DMS114 treated with DMSO at 0.1 percent for 48 hours (cell line): ENCODE data around the gene ADCY1.

ENCODE experiments used
- DNase-seq: peaks from one replicate; lab custom pipeline; 2025; ENCODE audit not compliant: unreplicated experiment; lab: John Stamatoyannopoulos, UW

The ADCY1 gene

DNA sequence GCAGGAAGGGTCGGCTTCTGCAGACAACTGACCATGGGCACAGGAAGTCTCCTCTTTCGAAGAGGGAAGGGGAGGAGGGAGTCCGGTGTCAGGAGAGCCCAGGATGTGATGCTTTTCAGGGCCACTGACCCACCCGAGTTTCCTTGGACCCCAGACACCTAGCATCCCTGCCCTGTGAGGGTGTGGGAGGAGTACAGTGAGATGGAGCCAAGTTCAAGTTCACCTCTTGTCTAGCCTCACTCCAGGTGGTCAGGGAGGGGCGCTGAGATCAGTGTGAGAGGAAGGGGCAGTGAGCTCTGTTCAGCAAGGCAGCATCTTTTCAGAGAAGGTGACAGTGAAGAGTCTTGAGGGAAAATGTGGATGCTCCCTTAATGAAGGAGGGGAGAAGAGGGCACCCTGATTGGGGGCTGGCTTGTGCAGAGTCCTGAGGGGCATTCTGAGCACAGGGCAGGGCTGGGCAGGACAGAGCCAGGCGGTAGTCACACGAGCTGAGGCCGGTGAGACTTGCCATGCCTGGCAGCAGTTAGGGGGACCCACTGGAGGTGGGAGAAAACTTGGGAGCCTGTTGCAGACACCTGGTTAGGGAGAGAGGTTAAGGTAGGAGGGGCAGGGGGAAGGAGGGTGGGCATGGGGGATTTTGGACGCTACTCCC, 49.7 kb downstream of the ADCY1 start:
- no peak for DNase-seq

DNA sequence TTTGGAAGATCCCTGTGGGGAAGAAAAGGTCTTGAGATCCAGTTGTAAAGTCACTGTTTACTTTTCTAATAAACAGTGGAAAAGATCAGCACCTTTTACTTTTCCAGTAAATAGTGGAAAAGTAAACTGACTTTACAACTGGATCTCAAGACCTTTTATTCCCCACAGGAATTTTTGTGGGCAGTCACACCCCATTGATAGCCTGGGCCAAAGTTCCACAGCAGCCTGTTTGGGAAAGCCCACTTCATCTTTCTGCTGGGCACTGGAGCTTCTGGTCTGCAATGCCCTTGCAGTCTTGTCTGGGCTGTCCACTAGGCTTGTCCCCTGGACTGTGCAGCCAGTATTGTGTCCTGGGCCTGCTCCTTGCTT, 50.2 kb downstream of the ADCY1 start:
- no peak for DNase-seq

DNA sequence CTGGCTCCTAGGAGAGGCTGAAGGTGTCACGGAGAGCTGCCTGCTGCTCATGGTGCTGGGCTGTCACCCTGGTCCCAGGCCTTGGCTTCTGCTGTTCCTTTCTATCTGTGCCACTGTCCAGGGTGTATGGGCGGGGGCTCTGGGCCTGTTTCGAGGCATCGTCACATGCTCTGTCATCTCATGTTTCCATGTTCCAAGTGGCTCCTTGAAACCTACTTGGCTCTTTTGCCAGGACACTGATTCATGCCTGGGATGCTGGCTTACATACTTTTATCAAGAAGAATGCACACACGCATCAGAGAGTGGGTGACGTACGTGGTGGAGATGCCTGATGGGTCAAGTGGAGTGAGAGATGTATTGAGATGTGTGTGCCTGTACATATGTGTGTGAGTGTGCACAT, 50.9 kb downstream of the ADCY1 start:
- no peak for DNase-seq

DNA sequence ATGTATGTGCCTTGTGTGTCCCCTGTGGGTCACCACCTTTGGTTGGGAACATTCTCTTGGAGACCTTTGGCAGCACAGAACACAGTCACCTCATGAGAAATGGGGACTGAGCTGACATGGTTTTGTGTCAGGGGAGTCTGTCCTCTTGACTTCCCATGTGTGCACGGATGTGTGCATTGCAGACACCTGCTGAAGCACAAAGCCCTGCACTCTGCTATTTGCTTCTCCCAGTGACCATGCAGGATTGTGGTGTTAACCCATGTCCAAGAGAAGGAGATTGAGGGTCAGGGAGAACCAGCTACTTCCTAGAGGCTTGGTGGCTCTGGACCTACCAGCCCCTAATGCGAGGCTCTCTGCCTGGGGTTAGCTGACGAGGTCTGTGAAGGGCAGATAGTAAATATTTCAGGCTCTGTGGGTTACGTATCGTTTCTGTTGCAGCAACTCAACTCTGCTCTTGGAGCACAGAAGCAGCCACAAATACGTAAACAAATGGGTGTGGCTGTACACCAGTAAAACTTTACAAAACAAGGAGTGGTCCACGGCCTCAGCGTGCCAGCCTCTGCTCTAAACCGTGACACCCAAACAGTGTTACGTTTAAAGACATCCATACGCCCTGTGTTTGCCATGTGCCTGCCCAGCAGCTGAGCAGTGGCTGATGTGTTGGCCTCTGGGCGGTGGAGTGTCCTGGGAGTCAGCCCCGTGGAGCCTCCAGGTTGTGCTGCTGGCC, 51.7 kb downstream of the ADCY1 start:
- DNase-seq: no peak

DNA sequence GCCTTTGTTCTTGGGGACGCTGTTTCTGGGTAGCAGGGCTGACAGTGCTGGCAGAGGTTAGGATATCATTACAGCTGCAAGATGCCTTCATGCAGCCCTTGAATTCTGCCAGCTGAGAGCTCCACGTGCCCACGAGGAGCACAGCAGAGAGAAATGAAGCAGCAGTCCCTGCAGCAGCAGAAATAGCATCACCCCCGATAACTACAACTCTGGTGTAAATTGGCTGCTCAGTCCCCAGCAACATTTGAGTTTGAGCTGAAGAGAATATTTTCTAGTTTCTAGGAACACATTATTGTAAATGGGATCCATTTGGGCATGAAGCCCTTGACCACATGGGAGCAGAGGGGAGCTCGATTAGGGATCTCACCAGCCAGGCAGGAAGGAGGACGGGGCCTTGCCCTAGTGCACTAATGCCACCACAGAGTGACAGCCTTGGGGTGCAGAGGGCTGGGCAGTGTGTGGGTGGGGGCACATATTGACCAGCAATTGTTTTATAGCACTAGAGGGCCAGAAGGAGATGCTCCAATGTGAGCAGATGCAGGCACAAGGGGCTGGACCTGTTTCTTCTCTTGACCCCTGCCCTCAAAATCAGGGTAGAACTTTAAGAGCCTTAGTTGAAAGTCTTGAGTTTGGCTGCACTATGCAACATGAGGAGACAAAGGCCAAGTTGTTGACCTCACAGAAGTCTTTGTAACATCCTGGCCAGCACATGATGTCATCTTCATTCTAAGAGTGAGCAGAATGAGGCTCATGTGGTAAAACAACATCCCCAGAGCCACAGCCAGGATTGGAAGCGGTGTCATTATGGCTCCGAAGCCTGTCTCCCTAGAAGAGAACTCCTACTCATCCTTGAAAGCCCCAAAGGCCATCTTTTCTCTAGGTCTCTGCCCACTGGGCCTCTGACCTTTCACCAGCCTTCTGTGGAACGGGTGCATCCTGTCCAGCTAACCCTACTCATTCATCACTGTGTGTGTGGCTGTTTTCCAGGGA, 52.6 kb downstream of the ADCY1 start:
- no peak for DNase-seq

DNA sequence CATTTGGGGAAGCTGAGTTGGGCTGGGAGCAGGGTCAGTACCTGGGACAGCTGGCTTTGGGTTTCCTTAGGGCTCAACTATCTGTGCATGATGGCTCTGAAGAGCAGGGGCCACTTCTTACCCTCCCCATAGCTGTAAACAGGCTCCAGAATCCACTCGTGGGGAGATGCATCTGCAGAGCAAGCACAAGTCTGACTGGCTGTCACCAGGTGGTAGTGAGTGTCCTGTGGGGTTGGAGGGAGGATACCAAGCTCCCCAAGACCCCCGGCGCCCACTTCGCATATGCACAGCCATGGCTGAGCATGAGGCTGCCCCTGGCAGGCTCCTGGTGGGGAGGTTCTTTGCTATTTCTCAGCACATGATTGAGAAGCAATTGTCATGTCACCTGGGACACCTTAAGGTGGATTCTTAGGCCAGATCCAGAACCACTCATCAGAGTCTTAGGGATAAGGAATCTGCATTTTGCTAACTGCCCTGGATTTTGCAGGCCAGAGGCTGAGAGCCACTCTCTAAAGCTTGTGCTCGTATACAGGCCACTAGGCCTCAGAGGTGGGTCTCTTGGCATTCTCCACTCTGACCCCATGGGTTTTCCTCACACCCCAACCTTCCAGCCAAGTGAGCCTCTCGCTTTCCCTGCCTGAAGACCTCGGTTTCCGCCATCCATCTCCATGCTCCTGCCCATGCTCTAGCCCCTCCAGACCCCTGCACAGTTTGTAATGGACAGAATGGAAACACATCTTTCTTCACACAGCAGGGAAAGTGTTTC, 53.7 kb downstream of the ADCY1 start:
- no peak for DNase-seq

DNA sequence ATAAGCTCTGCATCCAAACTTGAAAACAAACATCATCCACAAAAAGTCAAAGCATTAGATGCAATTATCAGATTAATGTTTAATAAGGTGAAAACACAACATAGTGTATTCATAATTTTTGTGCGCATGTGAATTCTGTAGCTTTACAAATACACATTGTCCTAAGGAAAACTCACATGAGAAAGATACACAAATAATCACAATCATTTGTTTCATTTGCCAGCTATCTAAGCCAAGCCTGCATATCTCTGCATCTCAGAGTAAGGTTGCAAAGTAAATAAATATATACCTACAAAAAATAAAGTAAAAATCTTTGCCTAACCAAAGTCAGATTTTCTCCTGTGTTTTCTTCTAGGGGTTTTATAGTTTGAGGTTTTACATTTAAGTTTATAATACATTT, 57.4 kb downstream of the ADCY1 start:
- no peak for DNase-seq

DNA sequence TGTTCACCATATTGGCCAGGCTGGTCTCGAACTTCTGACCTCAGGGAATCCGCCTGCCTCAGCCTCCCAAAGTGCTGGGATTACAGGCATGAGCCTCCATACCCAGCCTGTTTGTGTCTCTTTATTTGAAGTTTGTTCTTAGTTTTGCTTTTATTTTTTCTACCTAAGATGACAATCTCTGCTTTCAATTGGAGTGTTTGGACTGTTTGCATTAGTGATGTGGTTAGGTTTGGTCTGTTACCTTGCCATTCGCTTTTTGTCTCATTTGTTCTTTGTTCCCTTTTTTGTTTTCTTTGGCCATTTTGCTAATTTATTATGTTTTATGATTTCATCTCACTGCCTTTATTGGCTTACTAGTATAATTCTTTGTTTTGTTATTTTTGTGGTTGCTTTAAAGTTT, 62.6 kb downstream of the ADCY1 start:
- no peak for DNase-seq

DNA sequence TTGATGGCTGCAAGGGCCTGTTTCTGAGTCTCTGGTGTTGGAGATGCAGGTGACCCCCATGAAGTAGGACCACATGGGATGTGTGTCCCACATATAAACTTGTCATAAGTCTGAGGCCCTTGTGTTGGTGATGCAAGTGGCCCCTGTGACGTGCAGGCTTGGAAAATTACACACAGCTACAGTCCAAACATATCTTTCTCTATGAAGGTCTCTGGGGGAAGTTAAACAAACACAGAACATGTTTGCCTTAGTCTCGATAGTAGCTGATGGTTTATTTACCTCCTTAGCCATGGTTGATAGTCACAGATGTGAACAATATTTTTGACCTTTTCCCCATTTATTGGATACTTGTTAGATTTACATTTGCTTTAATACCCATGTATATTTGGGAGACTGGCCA, 64.7 kb downstream of the ADCY1 start:
- DNase-seq: no peak

DNA sequence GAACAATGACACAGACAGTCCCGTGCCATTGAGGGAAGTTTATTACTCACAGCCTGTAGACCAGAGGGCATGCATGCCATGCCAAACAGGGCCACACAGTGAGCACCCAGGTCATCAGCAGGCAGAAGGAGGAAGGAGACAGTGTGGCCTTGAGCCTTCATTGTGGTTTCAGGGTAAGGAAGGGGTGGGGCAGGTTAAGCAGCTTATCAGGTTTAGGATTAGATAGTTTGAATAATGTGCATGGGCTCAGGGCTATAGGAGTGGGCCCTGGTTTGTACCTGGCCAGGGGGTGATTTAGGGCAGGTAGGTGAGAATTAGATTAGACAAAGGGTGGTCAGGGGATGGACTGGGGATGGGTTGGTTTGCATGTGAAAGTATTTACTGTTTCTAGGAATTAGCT, 67.9 kb downstream of the ADCY1 start:
- DNase-seq: no peak

DNA sequence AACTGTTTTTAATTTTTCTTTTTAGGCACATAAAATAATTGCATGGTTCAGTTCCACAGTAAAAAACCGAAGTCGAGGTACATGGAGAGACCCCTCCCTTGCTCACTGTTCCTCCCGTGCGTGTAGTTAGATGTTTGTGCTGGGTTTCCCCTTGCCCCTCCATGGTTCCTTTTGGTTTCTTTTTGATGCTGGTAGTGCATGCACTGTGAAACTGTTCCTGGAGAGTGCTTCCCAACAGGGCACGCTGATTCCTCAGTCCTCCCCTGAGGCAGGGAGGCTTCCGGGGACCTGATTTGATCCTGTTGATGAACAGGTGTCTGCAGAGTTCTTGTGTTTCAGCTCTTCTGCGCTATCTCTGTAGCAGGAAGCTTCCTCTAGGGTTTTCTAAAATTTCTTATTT, 69.5 kb downstream of the ADCY1 start:
- DNase-seq: no peak

DNA sequence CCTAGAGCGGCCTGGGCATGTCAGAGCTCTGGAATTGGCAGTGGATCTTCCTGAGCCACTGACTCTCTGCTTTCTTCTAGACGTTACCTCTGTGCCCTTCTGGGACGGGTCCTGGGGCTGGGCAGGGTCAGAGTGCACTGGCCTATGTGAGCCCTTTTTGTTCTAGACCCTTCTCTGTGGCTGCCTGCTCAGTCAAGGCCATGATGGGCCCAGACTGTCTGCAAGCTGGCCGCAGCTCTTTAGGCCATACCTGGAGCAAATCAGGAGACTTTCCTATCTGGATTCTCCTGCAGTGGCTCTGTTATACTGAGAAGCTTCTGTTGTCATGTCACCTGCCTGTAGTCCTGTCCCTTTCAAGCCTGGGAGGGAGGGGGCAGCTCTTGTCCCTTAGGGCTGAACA, 70.1 kb downstream of the ADCY1 start:
- DNase-seq: no peak

DNA sequence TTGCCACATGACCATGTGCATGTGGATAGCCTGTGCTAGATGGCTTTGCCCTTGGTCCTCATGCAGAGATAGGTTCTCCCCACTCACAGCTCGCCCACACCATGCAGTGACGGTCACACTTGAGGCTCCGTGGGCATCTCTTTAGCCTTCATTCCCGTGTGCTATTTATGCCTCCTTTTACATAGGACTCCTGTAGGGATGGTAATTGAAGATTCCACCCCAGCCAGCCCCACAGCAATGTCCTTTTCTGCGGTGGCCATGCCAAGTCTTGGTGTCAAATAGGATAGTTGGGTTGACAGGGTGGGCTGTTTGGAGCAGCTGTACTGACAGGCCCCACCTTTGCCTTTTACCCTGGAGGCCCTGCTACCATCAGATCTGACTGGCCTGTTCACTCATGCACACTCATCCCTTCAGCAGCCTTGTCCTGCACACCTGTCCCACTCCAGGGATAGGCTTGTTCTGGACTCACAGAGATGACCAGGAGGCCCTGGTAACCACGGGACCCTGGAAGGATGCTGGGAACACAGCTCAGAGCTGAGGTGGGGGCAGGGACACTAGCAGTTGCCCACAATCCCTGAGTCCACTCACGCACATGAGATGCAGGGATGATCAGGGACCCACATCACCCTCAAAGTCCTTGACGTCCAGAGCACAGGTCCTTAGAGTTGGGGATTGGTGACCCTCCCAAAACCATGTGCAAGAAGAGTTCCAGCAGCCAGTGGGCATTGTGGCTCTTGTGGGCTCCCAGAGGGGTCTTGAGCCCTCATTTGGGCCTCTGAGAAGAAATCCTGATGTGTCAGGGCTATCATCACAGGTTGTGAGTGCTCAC, 71.2 kb downstream of the ADCY1 start:
- DNase-seq: no peak

DNA sequence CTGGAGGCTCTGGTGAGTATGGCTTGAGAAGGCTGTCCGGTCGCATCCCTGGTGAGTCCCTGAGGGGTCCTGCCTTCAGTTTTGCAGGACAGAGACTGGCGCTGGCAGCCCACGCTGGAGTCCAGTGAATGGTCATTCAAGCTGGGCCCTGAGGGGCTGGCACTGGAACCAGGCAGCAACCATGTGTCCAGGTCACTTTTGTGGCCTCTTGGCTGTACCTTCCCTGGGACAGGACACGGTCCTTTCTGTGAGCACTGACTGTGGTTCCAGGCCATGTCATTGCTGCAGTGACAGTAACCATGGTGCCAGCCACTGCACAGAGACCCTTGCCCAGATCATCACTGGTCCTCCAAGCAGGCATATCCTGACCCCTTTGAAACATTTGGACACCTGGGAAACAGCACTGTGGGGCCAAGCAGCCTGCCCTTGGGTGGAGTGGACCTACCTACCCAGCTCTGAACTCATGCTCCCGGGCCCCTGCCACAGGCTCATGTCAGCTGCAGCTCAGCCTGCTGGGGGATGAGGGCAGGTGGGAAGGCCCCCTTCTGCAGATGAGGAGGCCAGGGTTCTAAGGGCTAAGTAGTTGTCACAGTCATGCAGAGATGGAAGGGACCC, 72.1 kb downstream of the ADCY1 start:
- DNase-seq: no peak

DNA sequence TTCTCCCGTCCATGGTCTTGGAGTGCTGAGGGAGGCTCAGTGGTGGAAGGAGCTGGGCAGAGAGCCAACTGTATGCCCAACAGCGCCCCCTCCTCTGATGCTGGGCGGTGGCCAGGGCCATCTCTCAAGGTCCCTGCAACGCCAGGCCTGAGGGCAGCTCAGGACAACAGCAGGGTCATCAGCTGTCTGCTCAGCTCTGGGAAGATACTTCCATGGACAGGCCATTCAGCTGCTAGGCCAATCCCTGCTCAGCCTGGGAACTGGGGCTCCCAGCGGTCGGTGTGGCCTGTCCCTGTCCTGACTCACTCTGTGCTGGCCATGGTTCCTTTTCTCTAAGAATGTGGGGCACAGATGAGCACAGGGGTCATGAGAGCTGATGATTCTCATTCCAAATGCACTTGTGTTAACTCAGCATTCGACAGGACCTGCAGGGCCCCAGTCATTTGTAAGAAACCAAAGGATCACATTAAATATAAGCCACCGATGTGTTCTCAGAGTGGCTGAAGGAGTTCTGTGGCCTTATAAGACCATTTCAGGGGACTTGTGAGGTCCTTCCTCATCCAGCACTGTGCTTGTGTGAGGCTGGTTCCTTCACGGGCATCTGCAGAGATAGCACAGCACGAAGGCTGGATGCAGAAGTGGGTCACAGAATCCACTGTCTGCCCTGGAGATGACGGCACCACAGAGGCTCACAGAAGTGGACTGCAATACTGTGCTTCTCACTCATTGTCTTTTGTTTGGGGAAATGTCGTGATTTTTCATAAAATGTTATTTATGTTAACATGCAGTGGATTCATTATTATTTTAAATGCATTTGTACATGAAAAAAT, 73.0 kb downstream of the ADCY1 start:
- DNase-seq: no peak

DNA sequence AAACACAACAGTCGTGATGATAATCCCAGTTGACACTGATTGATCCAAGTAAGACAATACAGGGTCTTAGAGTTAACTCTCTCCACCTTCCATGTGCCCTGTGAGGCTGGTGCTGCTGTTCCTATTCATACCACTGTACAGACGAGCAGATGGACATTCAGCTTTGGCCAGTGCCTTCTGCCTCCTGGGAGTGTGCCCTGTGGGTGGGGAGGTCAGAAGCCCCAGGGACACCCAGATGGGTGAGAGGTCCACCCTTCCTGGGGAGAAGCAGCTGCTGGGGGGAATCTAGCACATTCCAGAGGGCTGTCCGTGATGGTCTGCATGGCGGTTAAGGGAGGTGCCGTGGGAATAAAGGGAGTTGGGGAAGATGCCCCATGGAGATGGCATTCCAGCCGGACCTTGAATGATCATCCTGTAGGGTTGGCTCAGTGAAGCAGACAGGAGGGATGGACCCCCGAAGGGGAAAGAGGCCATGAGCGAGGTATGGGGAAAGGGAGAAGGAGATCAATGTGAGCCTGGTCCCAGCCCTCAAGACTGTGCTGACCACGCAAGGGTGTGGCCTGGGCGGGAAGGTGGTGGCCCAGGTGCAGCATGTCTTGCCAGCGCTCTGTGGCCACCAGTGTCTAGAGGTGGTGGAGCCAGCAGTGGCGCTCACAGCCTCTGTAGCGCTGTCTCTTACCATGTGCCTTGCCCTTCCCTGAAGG, 74.0 kb downstream of the ADCY1 start:
- DNase-seq: no peak

DNA sequence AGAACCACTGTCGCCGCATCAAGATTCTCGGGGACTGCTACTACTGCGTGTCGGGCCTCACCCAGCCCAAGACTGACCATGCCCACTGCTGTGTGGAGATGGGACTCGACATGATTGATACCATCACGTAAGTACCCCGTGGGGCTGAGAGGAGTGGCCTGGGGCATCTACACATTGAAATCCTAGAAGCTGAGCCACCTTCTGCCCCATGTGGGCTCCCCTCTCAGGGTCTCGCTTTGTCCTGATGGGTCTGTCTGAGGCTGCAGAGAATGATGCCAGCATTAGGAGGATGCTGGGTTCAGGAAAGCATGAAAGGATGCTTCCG, 74.5 kb downstream of the ADCY1 start:
- DNase-seq: no peak

DNA sequence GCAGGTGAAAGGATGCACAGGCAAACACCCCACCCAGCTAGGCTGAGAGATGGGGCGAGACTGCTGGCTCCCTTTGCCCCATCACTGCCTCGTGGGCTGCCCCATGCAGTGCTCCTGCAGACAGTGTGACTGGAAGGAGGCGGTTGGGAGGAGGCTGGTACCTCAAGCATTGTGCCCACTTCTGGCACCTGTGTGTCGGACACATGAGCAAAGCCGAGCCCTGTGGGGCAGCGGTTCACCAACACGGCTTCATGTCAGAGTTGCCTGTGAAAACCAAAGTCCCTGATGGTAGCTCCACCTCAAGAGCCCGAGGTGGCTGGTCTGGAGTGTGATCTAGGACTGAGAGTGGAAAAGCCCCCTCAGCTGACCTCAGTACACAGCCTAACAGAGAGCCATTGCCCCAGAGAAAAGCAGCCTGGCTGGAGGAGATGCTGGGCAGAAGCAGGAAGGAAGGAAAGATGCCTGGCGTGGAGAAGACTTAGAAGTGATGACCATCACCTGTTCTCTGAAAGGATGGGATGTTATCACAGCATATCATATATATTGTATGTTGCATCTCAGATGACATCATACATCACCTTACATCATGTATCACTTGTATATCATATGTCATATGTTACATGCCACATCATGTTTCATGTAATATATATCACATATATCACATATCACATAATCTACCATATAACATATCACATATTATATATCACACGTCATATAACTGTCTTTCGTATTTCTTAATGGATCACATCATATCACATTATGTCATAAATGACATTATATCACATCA, 75.6 kb downstream of the ADCY1 start:
- DNase-seq: no peak
